Measurements from ENCODE around the gene ATP13A5. TPM values are rescaled to one million over a fixed set of nuclear protein-coding genes. Genes with fewer than 3 reads are reported as not detected.

Gene ATP13A5
- total RNA-seq, 1 experiment from 2014 or later: not detected

DNA sequence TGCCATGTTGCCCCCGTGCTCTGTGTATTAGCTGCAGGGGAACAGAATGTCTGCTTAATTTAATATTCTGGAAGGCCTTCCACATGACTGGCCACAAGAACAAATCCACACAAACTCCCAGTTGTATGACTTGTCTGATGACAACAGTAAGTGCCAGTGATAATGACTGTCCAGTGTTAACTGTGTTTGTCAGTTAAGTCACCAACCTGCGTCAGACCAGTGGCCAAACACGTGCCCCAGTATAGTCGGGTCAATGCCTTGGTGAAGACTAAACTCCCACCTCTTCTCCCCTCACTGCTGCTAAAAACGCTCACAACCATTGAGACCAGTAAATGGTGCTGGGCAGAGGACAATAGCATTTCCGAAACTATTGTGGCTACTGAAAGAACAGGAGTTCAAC lies 9.8 kb upstream of the ATP13A5 start:
- no peak overlapping the region for H3K27ac ChIP-seq (ENCODE audit: insufficient read length, low read depth, low read length)
- DNase-seq: no peak
- no peak overlapping the region for H3K9ac ChIP-seq (ENCODE audit: extremely low read depth, insufficient read length, low read length)
- H4K8ac ChIP-seq (replicated peaks; ENCODE audit: insufficient read length, low read depth, low read length): no peak overlapping the region
- no peak overlapping the region for H4K91ac ChIP-seq (ENCODE audit: insufficient read length, low read depth, low read length)
- Mint-ChIP-seq H3K9me3 (peaks cover 2 to 7% of the 10 kb centered on the region in 2 experiments; a peak in 3 of 5 replicates), H3K27me3 (ENCODE audit: low read depth) (no peaks in the 10 kb centered on the region), H3K27ac (peak overlapping the region; percentile 2 to 65 (median 45); a peak in 2 of 7 replicates), H3K4me1 (peaks cover 44% of the 10 kb centered on the region in 2 experiments), H3K4me3 (no peak overlapping the region), H3K36me3 (ENCODE audit: insufficient read depth in 1 of 3, low read depth in 3 of 3) (peaks cover 0 to 4% (median 4%) of the 10 kb centered on the region in 3 experiments; a peak in 3 of 7 replicates)
- no peaks in the 10 kb centered on the region for H4K20me1 ChIP-seq (ENCODE audit: control insufficient read depth, insufficient read depth, insufficient read length)
- H2BK5ac ChIP-seq (ENCODE audit: insufficient read length, low read length): no peak overlapping the region
- no peaks in the 10 kb centered on the region for H3K23me2 ChIP-seq (ENCODE audit: insufficient read length, low read depth, low read length, poor library complexity, severe bottlenecking)
- TF ChIP-seq, protein P1, sequence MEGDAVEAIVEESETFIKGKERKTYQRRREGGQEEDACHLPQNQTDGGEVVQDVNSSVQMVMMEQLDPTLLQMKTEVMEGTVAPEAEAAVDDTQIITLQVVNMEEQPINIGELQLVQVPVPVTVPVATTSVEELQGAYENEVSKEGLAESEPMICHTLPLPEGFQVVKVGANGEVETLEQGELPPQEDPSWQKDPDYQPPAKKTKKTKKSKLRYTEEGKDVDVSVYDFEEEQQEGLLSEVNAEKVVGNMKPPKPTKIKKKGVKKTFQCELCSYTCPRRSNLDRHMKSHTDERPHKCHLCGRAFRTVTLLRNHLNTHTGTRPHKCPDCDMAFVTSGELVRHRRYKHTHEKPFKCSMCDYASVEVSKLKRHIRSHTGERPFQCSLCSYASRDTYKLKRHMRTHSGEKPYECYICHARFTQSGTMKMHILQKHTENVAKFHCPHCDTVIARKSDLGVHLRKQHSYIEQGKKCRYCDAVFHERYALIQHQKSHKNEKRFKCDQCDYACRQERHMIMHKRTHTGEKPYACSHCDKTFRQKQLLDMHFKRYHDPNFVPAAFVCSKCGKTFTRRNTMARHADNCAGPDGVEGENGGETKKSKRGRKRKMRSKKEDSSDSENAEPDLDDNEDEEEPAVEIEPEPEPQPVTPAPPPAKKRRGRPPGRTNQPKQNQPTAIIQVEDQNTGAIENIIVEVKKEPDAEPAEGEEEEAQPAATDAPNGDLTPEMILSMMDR (conservative IDR thresholded peaks at IDR 0.05): no peak
- H3K14ac ChIP-seq (ENCODE audit: insufficient read depth, low read length): 0 out of 2 replicates have a peak overlapping the region, but pooled peaks have one; percentile 43
- H3K56ac ChIP-seq (ENCODE audit: insufficient read length, low read depth, low read length): no peak overlapping the region
- H3K27me3 ChIP-seq (ENCODE audit: insufficient read depth, low read length): no peaks in the 10 kb centered on the region
- H2AFZ ChIP-seq (ENCODE audit: low read length): no peak overlapping the region
- H3K9me3 ChIP-seq (ENCODE audit: control insufficient read depth, low read depth, low read length): no peaks in the 10 kb centered on the region
- no peak overlapping the region for H2BK20ac ChIP-seq (ENCODE audit: low read depth, low read length, poor library complexity, severe bottlenecking)
- H3K4ac ChIP-seq (ENCODE audit: low read depth, low read length): no peak overlapping the region
- no peak overlapping the region for H2AK5ac ChIP-seq (ENCODE audit: insufficient read length, low read length)
- H3K79me1 ChIP-seq (ENCODE audit: insufficient read depth, low read depth, low read length, poor library complexity, severe bottlenecking): no peaks in the 10 kb centered on the region
- no peak overlapping the region for H3K18ac ChIP-seq (ENCODE audit: insufficient read length, low read depth, low read length)
- H2BK120ac ChIP-seq (ENCODE audit: low read depth, low read length, poor library complexity, severe bottlenecking): no peak overlapping the region
- no peak overlapping the region for H2BK12ac ChIP-seq (ENCODE audit: insufficient read length, low read depth, low read length)
- peaks cover 12% of the 10 kb centered on the region for H3K4me1 ChIP-seq (ENCODE audit: insufficient read depth, low read length)
- no peak overlapping the region for H3K23ac ChIP-seq (ENCODE audit: insufficient read length, low read depth, low read length)
- H3K79me2 ChIP-seq (ENCODE audit: insufficient read depth, low read length): no peaks in the 10 kb centered on the region
- no peak overlapping the region for H2BK15ac ChIP-seq (ENCODE audit: low read depth, low read length)
- no peak overlapping the region for H3T11ph ChIP-seq (ENCODE audit: low read length)
- H3K4me2 ChIP-seq (ENCODE audit: insufficient read depth, insufficient read length, low read length): no peak overlapping the region
- no peak overlapping the region for H4K5ac ChIP-seq (ENCODE audit: insufficient read length, low read depth, low read length)
- WGBS (ENCODE audit: extremely low coverage, insufficient read length, low lambda C conversion rate): no CpG with 5 or more reads among the region's 6 CpGs
